Measurements from ENCODE around the gene RTN4IP1. TPM values are rescaled to one million over a fixed set of nuclear protein-coding genes. Genes with fewer than 3 reads are reported as not detected.
A peak's percentile ranks its signal among the peaks of the same experiment; 100 is the strongest.

The RTN4IP1 gene
- total and polyA plus RNA-seq, 9 of the 15 experiments (the other 6 are each of a cell fraction or from before 2014, with no cell fraction given), result 17.9 to 46.0 (median 22.2) TPM

GRCh38 chr6:106540432-106540831 is 88.9 kb downstream of the RTN4IP1 start (continued):
- no peak for TF ChIP-seq SMARCC2 (IDR thresholded peaks at IDR 0.05; ENCODE audit: low read depth)
- TF ChIP-seq CBX5 (IDR thresholded peaks at IDR 0.05; ENCODE audit: borderline replicate concordance, low read depth), result no peak
- TF ChIP-seq JUND (IDR thresholded peaks at IDR 0.05; ENCODE audit: borderline replicate concordance, low read depth, low read length), result no peak
- no peak for TF ChIP-seq JUND (tag; IDR thresholded peaks at IDR 0.05; ENCODE audit: borderline replicate concordance, low read depth, low read length)
- no peak for TF ChIP-seq KDM5B (IDR thresholded peaks at IDR 0.05; ENCODE audit: insufficient replicate concordance, low read depth, low read length)

- Histone ChIP-seq H4K20me1 (replicated peaks; ENCODE audit: control insufficient read depth, insufficient read depth, low read length) (no peaks in the 10 kb centered on the region), H3K27ac (ENCODE audit: extremely low read depth, low read depth, low read length) (no peak overlapping the region), H2AFZ (ENCODE audit: low read depth, low read length) (no peak overlapping the region), H3K9ac (ENCODE audit: insufficient read depth in 1 of 2, low read depth in 2 of 2, low read length in 2 of 2) (no peak overlapping the region), H3K36me3 (ENCODE audit: control insufficient read depth, insufficient read depth, low read length) (no peaks in the 10 kb centered on the region), H3K79me2 (ENCODE audit: control insufficient read depth, insufficient read depth, low read length) (no peaks in the 10 kb centered on the region), H3K4me1 (replicated peaks in 1 of 2; ENCODE audit: control insufficient read depth in 2 of 2, insufficient read depth in 2 of 2, low read length in 2 of 2) (no peaks in the 10 kb centered on the region), H3K9me1 (ENCODE audit: control insufficient read depth, insufficient read depth, low read length) (no peaks in the 10 kb centered on the region), H3K9me3 (replicated peaks; ENCODE audit: control insufficient read depth, insufficient read depth, low read depth, low read length) (no peaks in the 10 kb centered on the region), H3K4me3 (no peak overlapping the region), H3K4me2 (ENCODE audit: insufficient read depth, low read length) (no peak overlapping the region), H3K27me3 (ENCODE audit: control insufficient read depth in 2 of 2, insufficient read depth in 2 of 2, low read length in 2 of 2) (peaks cover 36 to 38% of the 10 kb centered on the region in 2 experiments)
- in situ Hi-C loops (cut with MboI) (no loop called here), intact Hi-C loops (cut with micrococcal nuclease) (no loop called here)
- 15% methylated on average over 9 of the region's 9 CpGs for WGBS (ENCODE audit: insufficient coverage, low coverage, missing lambda C conversion rate)
- FAIRE-seq, result no peak
- no TSS peak for BruUV-seq (replicated peaks)
- CTCF ChIA-PET (ENCODE audit: low intra/inter-chr PET ratio), result no interaction called here
- TF ChIP-seq SETDB1 (IDR thresholded peaks at IDR 0.05; ENCODE audit: low read length), result no peak
- peak; percentile 21 for TF ChIP-seq CBX8 (IDR thresholded peaks at IDR 0.05; ENCODE audit: borderline replicate concordance, extremely low read depth, low read depth, low read length, poor library complexity, severe bottlenecking)
- POLR2A ChIA-PET, result interaction anchor here (0.6 kb wide), 1 partner anchor 586 kb away, joined by 6 read pairs; no protein-coding TSS in a partner anchor
- no peak for ATAC-seq
- no peak for DNase-seq (ENCODE audit: extremely low read depth in 1 of 4, low spot score in 3 of 4)
Measured at GRCh38 chr6:106539936-106540335, 89.4 kb downstream of the RTN4IP1 start.

Measured in K562 (cell line).